SU-DHL-6 (cell line): ENCODE data around the gene MGAM2.
"Not testable (repeated sequence)": the region's sequence is repeated elsewhere in the genome, so short reads cannot be mapped to it uniquely, and the experiment has no call there.

Source experiments
- H2AFZ ChIP-seq: fragments of 200-600 bp; sonication (generic); 2 replicates; pipeline ENCODE4 v1.6.1; 2014; ENCODE audit warnings: low read depth, mild to moderate bottlenecking, moderate library complexity, mixed read lengths, antibody characterized with exemption, low read length; ENCODE audit not compliant: severe bottlenecking
- H3F3A ChIP-seq: fragments of 200-600 bp; shearing (Covaris generic); 2 replicates; pipeline ENCODE4 v1.6.0; 2016; ENCODE audit warnings: antibody characterized with exemption, mild to moderate bottlenecking; ENCODE audit not compliant: insufficient read depth
- H3K27ac ChIP-seq: fragments of 200-600 bp; sonication (generic); 2 replicates; pipeline ENCODE4 v1.5.1; 2016; ENCODE audit warnings: low read depth, mild to moderate bottlenecking, low read length, moderate library complexity, mixed read lengths
- H3K27me3 ChIP-seq: fragments of 200-600 bp; sonication (generic), shearing (Covaris generic); 2 replicates; pipeline ENCODE4 v1.6.0; 2014; ENCODE audit warnings: mild to moderate bottlenecking, low read length
- H3K36me3 ChIP-seq: fragments of 200-600 bp; sonication (generic); 2 replicates; pipeline ENCODE4 v1.6.1; 2014; ENCODE audit warnings: mild to moderate bottlenecking, low read length, mixed read lengths
- H3K4me2 ChIP-seq: fragments of 300-600, 200-600 bp; shearing (Covaris generic), sonication (generic); 2 replicates; pipeline ENCODE4 v1.6.0; 2014; ENCODE audit warnings: low read length, low read depth, mild to moderate bottlenecking; ENCODE audit not compliant: poor library complexity, severe bottlenecking
- H3K4me3 ChIP-seq: fragments of 200-600 bp; sonication (generic); 2 replicates; pipeline ENCODE4 v1.5.1; 2014; ENCODE audit warnings: antibody characterized with exemption, low read length, mild to moderate bottlenecking, mixed read lengths; ENCODE audit not compliant: insufficient read depth, poor library complexity, severe bottlenecking
- H3K79me2 ChIP-seq: fragments of 200-600 bp; sonication (generic); 2 replicates; pipeline ENCODE4 v1.6.1; 2014; ENCODE audit warnings: mild to moderate bottlenecking, low read length, moderate library complexity; ENCODE audit not compliant: insufficient read depth
- H3K9ac ChIP-seq: fragments of 200-600 bp; sonication (generic); 2 replicates; pipeline ENCODE4 v1.7.0; 2014; ENCODE audit warnings: mild to moderate bottlenecking, low read length
- H3K9me2 ChIP-seq: fragments of 200-600 bp; sonication (generic); replicated peaks from 2 replicates; pipeline ENCODE4 v1.6.1; 2014; ENCODE audit warnings: low read length; ENCODE audit not compliant: insufficient read depth
- H3K9me3 ChIP-seq: fragments of 200-600 bp; sonication (generic); 2 replicates; pipeline ENCODE4 v1.6.1; 2014; ENCODE audit warnings: low read length, mixed read lengths; ENCODE audit not compliant: insufficient read depth
- H4K20me1 ChIP-seq: fragments of 200-600 bp; sonication (generic); 2 replicates; pipeline ENCODE4 v1.6.1; 2014; ENCODE audit warnings: low read depth, mild to moderate bottlenecking, antibody characterized with exemption, low read length, moderate library complexity, mixed read lengths
- EZH2phosphoT487 ChIP-seq: fragments of 200-600 bp; sonication (generic), shearing (Covaris generic); conservative IDR thresholded peaks from 2 replicates; pipeline ENCODE4 v1.6.1; 2018; ENCODE audit warnings: mild to moderate bottlenecking, antibody characterized with exemption, low read length, moderate library complexity, mixed read lengths
- TF ChIP-seq, protein P1 (sequence below): fragments of 200-600 bp; sonication (generic); IDR thresholded peaks from one replicate; pipeline ENCODE4 v1.5.1; 2017; ENCODE audit warnings: antibody characterized with exemption, mild to moderate bottlenecking, low read length, moderate library complexity; ENCODE audit not compliant: insufficient read depth, poor library complexity, severe bottlenecking

MGAM2 gene

GRCh38 chr7:142100634-142101033, 10.9 kb upstream of the MGAM2 start:
- no peaks in the 10 kb centered on the region for H3K79me2 ChIP-seq
- TF ChIP-seq, protein P1, sequence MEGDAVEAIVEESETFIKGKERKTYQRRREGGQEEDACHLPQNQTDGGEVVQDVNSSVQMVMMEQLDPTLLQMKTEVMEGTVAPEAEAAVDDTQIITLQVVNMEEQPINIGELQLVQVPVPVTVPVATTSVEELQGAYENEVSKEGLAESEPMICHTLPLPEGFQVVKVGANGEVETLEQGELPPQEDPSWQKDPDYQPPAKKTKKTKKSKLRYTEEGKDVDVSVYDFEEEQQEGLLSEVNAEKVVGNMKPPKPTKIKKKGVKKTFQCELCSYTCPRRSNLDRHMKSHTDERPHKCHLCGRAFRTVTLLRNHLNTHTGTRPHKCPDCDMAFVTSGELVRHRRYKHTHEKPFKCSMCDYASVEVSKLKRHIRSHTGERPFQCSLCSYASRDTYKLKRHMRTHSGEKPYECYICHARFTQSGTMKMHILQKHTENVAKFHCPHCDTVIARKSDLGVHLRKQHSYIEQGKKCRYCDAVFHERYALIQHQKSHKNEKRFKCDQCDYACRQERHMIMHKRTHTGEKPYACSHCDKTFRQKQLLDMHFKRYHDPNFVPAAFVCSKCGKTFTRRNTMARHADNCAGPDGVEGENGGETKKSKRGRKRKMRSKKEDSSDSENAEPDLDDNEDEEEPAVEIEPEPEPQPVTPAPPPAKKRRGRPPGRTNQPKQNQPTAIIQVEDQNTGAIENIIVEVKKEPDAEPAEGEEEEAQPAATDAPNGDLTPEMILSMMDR, result no peak
- TF ChIP-seq EZH2phosphoT487, result no peak
- H3K9me3 ChIP-seq, result no peaks in the 10 kb centered on the region
- H4K20me1 ChIP-seq, result no peaks in the 10 kb centered on the region
- no peak overlapping the region for H3K9ac ChIP-seq
- no peak overlapping the region for H3K4me3 ChIP-seq
- H3K27me3 ChIP-seq, result no peaks in the 10 kb centered on the region
- no peaks in the 10 kb centered on the region for H3F3A ChIP-seq
- no peak overlapping the region for H2AFZ ChIP-seq
- H3K36me3 ChIP-seq, result no peaks in the 10 kb centered on the region
- no peaks in the 10 kb centered on the region for H3K9me2 ChIP-seq
- H3K27ac ChIP-seq, result no peak overlapping the region
- no peak overlapping the region for H3K4me2 ChIP-seq

DNA sequence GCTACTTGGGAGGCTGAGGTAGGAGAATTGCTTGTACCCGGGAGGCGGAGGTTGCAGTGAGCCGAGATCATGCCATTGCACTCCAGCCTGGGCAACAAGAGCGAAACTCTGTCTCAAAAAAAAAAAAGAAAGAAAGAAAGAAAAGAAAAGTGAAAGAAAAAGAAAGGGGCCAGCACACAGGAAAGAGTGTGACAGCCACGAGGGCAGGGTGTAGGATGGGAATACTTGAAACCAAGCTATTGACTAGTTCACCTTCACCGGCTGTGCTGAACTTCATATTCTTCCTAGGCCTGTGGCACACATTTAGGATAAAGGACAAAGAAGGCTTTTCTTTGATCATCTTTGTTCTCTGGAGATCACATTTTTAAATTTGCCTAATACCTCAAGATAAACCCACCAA, 9.7 kb upstream of the MGAM2 start:
- H3K9ac ChIP-seq, H4K20me1 ChIP-seq, H2AFZ ChIP-seq, H3K4me3 ChIP-seq, H3K27me3 ChIP-seq, H3F3A ChIP-seq, H3K79me2 ChIP-seq, H3K36me3 ChIP-seq, H3K9me2 ChIP-seq, H3K4me2 ChIP-seq, H3K27ac ChIP-seq, H3K9me3 ChIP-seq: not testable (repeated sequence)

DNA sequence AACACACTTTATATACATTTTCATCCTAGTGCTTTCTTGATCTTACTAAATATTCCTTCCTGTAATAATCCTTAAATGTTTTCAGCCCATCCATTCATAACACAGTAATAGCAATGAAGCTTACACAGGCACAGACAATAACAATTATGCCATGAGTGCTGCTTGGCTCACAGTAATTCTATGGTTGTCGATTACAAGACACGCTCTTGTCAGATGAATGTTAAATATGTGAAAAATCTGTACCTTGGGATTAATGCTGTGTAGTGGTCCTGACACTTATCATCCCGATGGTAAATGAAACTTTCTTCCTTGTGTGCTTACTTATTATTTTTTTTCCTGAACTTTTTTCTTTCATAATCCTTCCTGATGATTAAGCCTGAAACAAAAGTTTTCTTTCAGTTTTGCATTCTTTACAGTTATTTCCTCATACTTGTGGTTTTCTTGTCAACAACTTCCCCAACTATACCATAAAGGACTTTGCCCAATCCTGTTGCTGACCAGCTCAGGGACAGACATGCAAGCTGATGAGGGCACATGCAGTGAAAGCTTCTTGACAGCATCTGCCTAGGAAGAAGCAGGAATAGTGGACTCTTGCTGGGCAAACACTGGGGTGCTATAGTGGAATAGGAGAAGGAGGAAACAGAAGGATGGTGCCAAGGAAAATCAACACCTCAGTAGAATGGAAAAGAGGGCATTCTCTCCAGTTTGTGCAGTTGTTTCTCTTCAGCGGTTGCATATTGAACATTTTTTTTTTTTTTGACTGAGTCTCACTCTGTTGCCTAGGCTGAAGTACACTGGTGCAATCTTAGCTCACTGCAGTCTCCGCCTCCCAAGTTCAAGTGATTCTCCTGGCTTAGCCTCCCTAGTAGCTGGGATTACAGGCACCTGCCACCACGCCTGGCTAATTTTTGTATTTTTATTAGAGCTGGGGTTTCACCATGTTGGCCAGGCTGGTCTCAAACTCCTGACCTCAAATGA, 6.7 kb upstream of the MGAM2 start:
- Histone ChIP-seq H3K79me2 (no peaks in the 10 kb centered on the region), H3K9ac (no peak overlapping the region), H3F3A (no peaks in the 10 kb centered on the region), H3K9me2 (no peaks in the 10 kb centered on the region), H3K4me2 (no peak overlapping the region), H3K27me3 (no peaks in the 10 kb centered on the region), H4K20me1 (no peaks in the 10 kb centered on the region), H2AFZ (no peak overlapping the region), H3K36me3 (no peaks in the 10 kb centered on the region), H3K27ac (no peak overlapping the region), H3K4me3 (no peak overlapping the region), H3K9me3 (no peaks in the 10 kb centered on the region)
- TF ChIP-seq, protein P1, result no peak
- TF ChIP-seq EZH2phosphoT487, result no peak
